HepG2 (cell line): ENCODE results near the gene MS4A6A. TPM values are rescaled to one million over a fixed set of nuclear protein-coding genes. Genes with fewer than 3 reads are reported as not detected.

Experiments used
- ATAC-seq: fragments of 200-7000 bp; cut with Tn5 transposase; 3 replicates; pipeline ENCODE4 v1.9.1; 2020; ENCODE audit warnings: mild to moderate bottlenecking, moderate library complexity
- BruUV-seq: library from RNA; stranded (reverse); fragments of 400-500 nt; replicated peaks from 2 replicates; lab custom pipeline; 2021; lab: Mats Ljungman, UMichigan
- CTCF ChIA-PET: fragments of 300-600 bp; formaldehyde crosslinking; extraction: SDS; loops from one replicate; lab custom pipeline; 2021; ENCODE audit warnings: low total read pairs, inconsistent platforms, low intra/inter-chr PET ratio; lab: Yijun Ruan, JAX
- POLR2A ChIA-PET: fragments of 350-600 bp; sonication (Branson Sonifier 250); formaldehyde crosslinking; loops from one replicate; lab custom pipeline; 2020; ENCODE audit warnings: antibody characterized with exemption, inconsistent platforms; lab: Yijun Ruan, JAX
- DNase-seq: peaks from one replicate; pipeline ENCODE4 v3.0.0-alpha.2; 2015; ENCODE audit warnings: low spot score
- FAIRE-seq: peaks from 3 replicates; lab custom pipeline; 2011; peaks lifted over from hg19 to GRCh38; lab: Jason Lieb, UNC
- H2AFZ ChIP-seq: one replicate; pipeline ENCODE4 v1.6.1; 2011; ENCODE audit warnings: low read length, inconsistent platforms
- H3K27ac ChIP-seq: fragments of 300-600 bp; 3 replicates; pipeline ENCODE4 v1.8.0; 2011; ENCODE audit warnings: mixed run types, mild to moderate bottlenecking, mixed read lengths, low read length, inconsistent platforms; ENCODE audit not compliant: insufficient read depth; ENCODE audit errors: extremely low read length
- H3K27me3 ChIP-seq, 2 experiments: fragments of 200-600 bp in 1 of 2; 2 replicates in 1 of 2; 3 replicates in 1 of 2; pipeline versions ENCODE4 v1.6.0 to v1.8.0; 2011; ENCODE audit warnings: low read length in 2 of 2, mild to moderate bottlenecking in 2 of 2, moderate library complexity in 2 of 2, inconsistent platforms in 1 of 2; ENCODE audit not compliant: insufficient read depth in 2 of 2, control insufficient read depth in 1 of 2
- H3K36me3 ChIP-seq, 2 experiments: fragments of 200-600 bp in 1 of 2; replicated peaks in 1 of 2; 2 replicates in 1 of 2; 3 replicates in 1 of 2; pipeline versions ENCODE4 v1.5.1 to v1.8.0; 2011; ENCODE audit warnings: low read length in 2 of 2, inconsistent platforms in 1 of 2; ENCODE audit not compliant: insufficient read depth in 2 of 2, control insufficient read depth in 1 of 2
- H3K4me1 ChIP-seq: 2 replicates; pipeline ENCODE4 v1.5.1; 2012; ENCODE audit warnings: low read length, inconsistent platforms; ENCODE audit not compliant: insufficient read depth
- H3K4me2 ChIP-seq: 2 replicates; pipeline ENCODE4 v1.6.0; 2011; ENCODE audit warnings: low read depth, low read length, inconsistent platforms
- H3K4me3 ChIP-seq, 3 experiments: fragments of 200-600 bp in 1 of 3; sonication (generic), shearing (Covaris generic) in 1 of 3; replicated peaks in 1 of 3; 2 replicates each; pipeline ENCODE4 v1.5.1; 2011 to 2016; ENCODE audit warnings: low read length in 3 of 3, inconsistent platforms in 2 of 3, low read depth in 2 of 3, mild to moderate bottlenecking in 2 of 3, control low read depth in 1 of 3, mixed read lengths in 1 of 3; ENCODE audit not compliant: insufficient read depth in 1 of 3
- H3K79me2 ChIP-seq: one replicate; pipeline ENCODE4 v1.6.1; 2011; ENCODE audit warnings: low read length, inconsistent platforms; ENCODE audit not compliant: insufficient read depth
- H3K9ac ChIP-seq: 2 replicates; pipeline ENCODE4 v1.6.0; 2011; ENCODE audit warnings: mild to moderate bottlenecking, low read depth, low read length, inconsistent platforms; ENCODE audit not compliant: insufficient read depth
- H3K9me3 ChIP-seq: 2 replicates; pipeline ENCODE4 v1.5.1; 2012; ENCODE audit warnings: mild to moderate bottlenecking, low read length
- H4K20me1 ChIP-seq: 2 replicates; pipeline ENCODE4 v1.6.0; 2011; ENCODE audit warnings: inconsistent platforms, mild to moderate bottlenecking, low read length, moderate library complexity; ENCODE audit not compliant: insufficient read depth
- BHLHE40 ChIP-seq: IDR thresholded peaks from 2 replicates; pipeline ENCODE4 v1.6.1; 2011; ENCODE audit warnings: low read length, improper control_type of control experiment
- FOXP1 ChIP-seq, 2 experiments: fragments of 450-650 bp in 1 of 2; IDR thresholded peaks; 2 replicates each; pipeline ENCODE4 v1.6.1; 2017 to 2018; ENCODE audit warnings: antibody characterized with exemption in 1 of 2
- HHEX ChIP-seq: IDR thresholded peaks from 2 replicates; pipeline ENCODE4 v1.6.1; 2016; ENCODE audit warnings: control low read depth
- KDM2A ChIP-seq: sonication (generic); formaldehyde crosslinking; IDR thresholded peaks from 2 replicates; pipeline ENCODE4 v1.4.0; 2020; ENCODE audit warnings: low read depth, missing genetic modification reagents, borderline replicate concordance
- KLF13 ChIP-seq: sonication (generic); formaldehyde crosslinking; IDR thresholded peaks from 2 replicates; pipeline ENCODE4 v1.4.0; 2020; ENCODE audit warnings: mild to moderate bottlenecking, missing genetic modification reagents
- MLLT10 ChIP-seq: sonication (generic); formaldehyde crosslinking; IDR thresholded peaks from 2 replicates; pipeline ENCODE4 v1.4.0; 2020; ENCODE audit warnings: missing genetic modification reagents
- MZF1 ChIP-seq: sonication (generic); formaldehyde crosslinking; IDR thresholded peaks from 2 replicates; pipeline ENCODE4 v1.8.1; 2023; ENCODE audit warnings: mild to moderate bottlenecking, missing genetic modification reagents, borderline replicate concordance
- REPIN1 ChIP-seq: sonication (generic); formaldehyde crosslinking; IDR thresholded peaks from 2 replicates; pipeline ENCODE4 v1.8.0; 2022; ENCODE audit warnings: missing genetic modification reagents, low read depth, mild to moderate bottlenecking, borderline replicate concordance
- SAP130 ChIP-seq: IDR thresholded peaks from 2 replicates; pipeline ENCODE4 v1.6.1; 2016; ENCODE audit warnings: low read depth
- ZMYM3 ChIP-seq: sonication (generic); formaldehyde crosslinking; IDR thresholded peaks from 2 replicates; pipeline ENCODE4 v1.5.1; 2020; ENCODE audit warnings: mild to moderate bottlenecking, missing genetic modification reagents
- ZNF253 ChIP-seq: sonication (generic); formaldehyde crosslinking; IDR thresholded peaks from 2 replicates; pipeline ENCODE4 v1.8.0; 2022; ENCODE audit warnings: mild to moderate bottlenecking, missing genetic modification reagents, borderline replicate concordance
- ZNF503 ChIP-seq: sonication (generic); formaldehyde crosslinking; IDR thresholded peaks from 2 replicates; pipeline ENCODE4 v1.4.0; 2020; ENCODE audit warnings: missing genetic modification reagents
- ZNF687 ChIP-seq: sonication (generic); formaldehyde crosslinking; IDR thresholded peaks from 2 replicates; pipeline ENCODE4 v1.5.1; 2020; ENCODE audit warnings: mild to moderate bottlenecking, missing genetic modification reagents, moderate library complexity
- ZNF709 ChIP-seq: sonication (generic); formaldehyde crosslinking; IDR thresholded peaks from 2 replicates; pipeline ENCODE4 v1.5.0; 2020; ENCODE audit warnings: mild to moderate bottlenecking, missing genetic modification reagents
- ZNF776 ChIP-seq: sonication (generic); formaldehyde crosslinking; IDR thresholded peaks from 2 replicates; pipeline ENCODE4 v1.4.0; 2020; ENCODE audit warnings: mild to moderate bottlenecking, missing genetic modification reagents
- ZNF839 ChIP-seq: sonication (generic); formaldehyde crosslinking; IDR thresholded peaks from 2 replicates; pipeline ENCODE4 v1.4.0; 2020; ENCODE audit warnings: missing genetic modification reagents, mild to moderate bottlenecking, borderline replicate concordance
- WGBS: methylation state at CpG from one replicate; pipeline ENCODE4 v1.1.6; 2017; ENCODE audit warnings: low lambda C conversion rate; 5-methylcytosine and 5-hydroxymethylcytosine counted together
- in situ Hi-C: cut with HindIII; loops from 2 replicates; pipeline ENCODE4 v1.10.0; 2017; ENCODE audit warnings: low pct_unique_long_range_greater_than_20kb; ENCODE audit not compliant: extremely low pct_ligation_motif_present
- intact Hi-C: fragments of 100-400 bp; cut with micrococcal nuclease; formaldehyde crosslinking; loops from one replicate; pipeline ENCODE4 v1.10.0; 2022; ENCODE audit not compliant: unreplicated experiment
- polyA plus RNA-seq, 8 experiments: library from polyadenylated mRNA; depleted of rRNA in 3 of 8; stranded (reverse) in 7 of 8; unstranded in 1 of 8; fragments of >200 nt; fragmentation: Illumina TruSeq in 4 of 8; extraction: Trizol in 4 of 8; gene quantifications; 2 replicates each; pipeline versions ENCODE4 v1.2.1 to v1.2.3, GENCODE V29; 2011 to 2016; ENCODE audit warnings: low read depth in 4 of 8, missing spikeins in 1 of 8, mixed read lengths in 1 of 8; ENCODE audit not compliant: insufficient read depth in 1 of 8
- total RNA-seq, 5 experiments: library from RNA; depleted of rRNA; stranded (reverse); fragments of >200 nt; fragmentation: Illumina TruSeq; extraction: Trizol; gene quantifications; 2 replicates each; pipeline ENCODE4 v1.2.3, GENCODE V29; 2016; ENCODE audit warnings: low read depth in 1 of 5

The MS4A6A gene
- total and polyA plus RNA-seq, 2 of the 13 experiments (the other 11 are each of a cell fraction or from before 2014, with no cell fraction given), result not detected

GRCh38 chr11:60133917-60134316 lies 49.0 kb downstream of the MS4A6A start:
- H3K36me3 ChIP-seq, result no peaks in the 10 kb centered on the region
- H3K9me3 ChIP-seq, result peaks cover 6% of the 10 kb centered on the region
- no peaks in the 10 kb centered on the region for H4K20me1 ChIP-seq
- H3K4me1 ChIP-seq, result no peaks in the 10 kb centered on the region
- H2AFZ ChIP-seq, result no peak overlapping the region
- H3K4me2 ChIP-seq, result no peak overlapping the region
- H3K79me2 ChIP-seq, result no peaks in the 10 kb centered on the region
- DNase-seq (no peak), ATAC-seq (no peak), FAIRE-seq (no peak)
- H3K27ac ChIP-seq, result no peak overlapping the region
- CTCF ChIA-PET, result no interaction called here
- BruUV-seq, result no TSS peak
- POLR2A ChIA-PET, result no interaction called here
- intact Hi-C loops, result no loop called here
- 0% methylated on average over 1 of the region's 1 CpG for WGBS
- H3K27me3 ChIP-seq, result no peaks in the 10 kb centered on the region
- H3K9ac ChIP-seq, result no peak overlapping the region
- in situ Hi-C loops, result loop anchor here (5.0 kb wide), 1 partner anchor 312 kb away; no protein-coding TSS in a partner anchor
- H3K4me3 ChIP-seq, result no peak overlapping the region
- TF ChIP-seq MLLT10, result no peak
- TF ChIP-seq KDM2A, result no peak
- TF ChIP-seq ZNF253 (CRISPR knock-in tag), result no peak
- TF ChIP-seq MZF1 (CRISPR knock-in tag), result no peak
- TF ChIP-seq SAP130 (CRISPR knock-in tag), result no peak
- no peak for TF ChIP-seq ZMYM3
- TF ChIP-seq BHLHE40, result no peak
- no peak for TF ChIP-seq ZNF687 (CRISPR knock-in tag)
- TF ChIP-seq ZNF776 (CRISPR knock-in tag), result no peak
- TF ChIP-seq ZNF503 (CRISPR knock-in tag), result no peak
- no peak for TF ChIP-seq KLF13 (CRISPR knock-in tag)
- TF ChIP-seq HHEX, result no peak
- TF ChIP-seq ZNF709 (CRISPR knock-in tag), result no peak
- no peak for TF ChIP-seq FOXP1 (IDR thresholded peaks at IDR 0.05)
- no peak for TF ChIP-seq FOXP1 (CRISPR knock-in tag; IDR thresholded peaks at IDR 0.05)
- no peak for TF ChIP-seq REPIN1 (CRISPR knock-in tag)
- TF ChIP-seq ZNF839 (CRISPR knock-in tag), result no peak
